HG02970 (cell line): ENCODE results near the gene ERG.

ENCODE experiments used
- ATAC-seq: cut with Tn5 transposase; IDR thresholded peaks from one replicate; pipeline ENCODE4 v1.9.1; 2021; ENCODE audit warnings: mild to moderate bottlenecking, moderate library complexity, moderate number of reproducible peaks; ENCODE audit not compliant: unreplicated experiment, low FRiP score

ERG gene

DNA sequence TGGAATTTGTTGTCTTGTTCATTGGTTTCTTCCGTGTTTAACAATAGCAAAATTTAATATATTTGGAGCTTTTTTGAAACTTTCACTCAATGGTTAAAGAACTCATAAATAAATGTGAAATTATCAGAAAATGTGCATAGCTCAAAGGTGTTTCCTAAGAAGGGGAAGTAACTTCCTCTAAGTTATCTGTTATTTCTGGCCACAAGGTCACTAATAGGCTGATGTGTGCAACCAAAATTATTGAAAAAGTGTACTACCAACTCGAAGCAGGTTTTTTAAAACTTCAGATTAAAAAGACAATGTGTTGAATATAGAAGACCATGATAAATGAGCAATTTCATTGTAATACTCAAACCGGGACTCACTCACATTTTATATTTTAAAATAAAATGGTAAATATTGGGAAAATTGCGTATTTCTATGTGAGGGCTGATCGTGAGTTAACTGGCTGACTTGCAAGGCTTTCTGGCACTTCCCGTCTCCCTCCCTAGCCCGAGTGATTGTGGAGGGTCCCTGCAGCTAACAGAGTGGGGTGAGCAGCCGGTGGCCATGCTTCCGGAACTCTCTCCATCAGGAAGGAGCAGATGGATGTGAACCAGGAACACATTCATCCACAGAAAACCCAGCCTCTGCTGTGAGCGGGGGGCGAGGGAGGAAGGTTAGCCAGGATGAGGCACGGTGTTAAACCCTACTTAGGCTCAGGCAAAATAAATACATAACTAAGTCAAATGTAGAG, 96.9 kb downstream of the ERG start:
- ATAC-seq: no peak

DNA sequence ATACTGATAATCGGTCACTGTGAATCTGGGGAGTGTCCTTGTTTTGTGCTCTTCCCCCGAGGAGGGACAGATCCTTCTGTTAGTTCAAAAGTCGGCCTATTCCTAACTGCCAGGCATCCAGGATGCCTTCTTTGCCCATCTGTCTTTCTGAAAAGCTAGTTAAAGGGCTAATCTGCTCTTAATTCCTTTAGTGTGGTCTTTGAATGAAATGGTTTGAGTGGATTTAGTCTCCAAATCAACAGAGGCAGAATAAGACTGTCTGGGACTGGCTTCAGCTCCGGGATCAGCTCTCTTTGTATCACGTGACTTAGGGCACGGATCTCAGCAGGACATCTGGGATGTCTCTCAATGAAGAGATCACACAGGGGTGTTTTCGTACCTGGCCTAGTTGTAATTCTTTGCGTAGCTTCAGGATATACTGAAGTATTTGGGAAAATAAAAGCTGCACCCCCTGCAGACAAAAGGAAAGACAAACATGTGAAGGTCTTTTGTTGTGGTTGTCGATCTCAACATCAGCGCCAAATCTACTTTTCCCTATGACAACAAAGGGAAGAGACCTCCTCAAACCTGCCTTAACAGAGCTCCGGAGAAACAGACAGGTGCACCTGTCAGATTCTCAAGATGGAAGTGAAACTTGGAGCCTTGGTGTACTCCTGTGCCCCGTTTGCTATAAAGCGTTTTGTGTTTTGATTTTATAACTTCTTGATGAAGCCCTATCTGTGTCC, 97.9 kb downstream of the ERG start:
- no peak for ATAC-seq

DNA sequence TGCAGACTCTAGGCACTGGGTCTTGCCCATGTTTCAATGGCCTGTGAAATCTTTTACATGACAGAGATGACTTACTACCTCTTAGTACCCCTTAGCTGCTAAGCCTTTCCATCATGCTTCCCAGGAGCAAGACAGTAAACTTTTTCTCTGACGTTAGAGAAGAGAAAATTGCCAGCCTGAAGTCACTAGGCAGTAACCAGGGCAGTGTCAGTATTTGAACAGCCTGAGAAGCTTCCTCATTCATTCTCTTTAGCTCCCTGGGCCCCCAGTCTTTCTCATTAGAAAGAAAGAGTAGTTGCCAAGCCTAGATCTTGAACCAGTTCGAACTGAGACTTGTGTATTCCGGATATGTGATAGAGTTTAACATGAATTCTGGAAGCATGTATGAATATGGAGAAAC, 99.2 kb downstream of the ERG start:
- ATAC-seq: no peak

DNA sequence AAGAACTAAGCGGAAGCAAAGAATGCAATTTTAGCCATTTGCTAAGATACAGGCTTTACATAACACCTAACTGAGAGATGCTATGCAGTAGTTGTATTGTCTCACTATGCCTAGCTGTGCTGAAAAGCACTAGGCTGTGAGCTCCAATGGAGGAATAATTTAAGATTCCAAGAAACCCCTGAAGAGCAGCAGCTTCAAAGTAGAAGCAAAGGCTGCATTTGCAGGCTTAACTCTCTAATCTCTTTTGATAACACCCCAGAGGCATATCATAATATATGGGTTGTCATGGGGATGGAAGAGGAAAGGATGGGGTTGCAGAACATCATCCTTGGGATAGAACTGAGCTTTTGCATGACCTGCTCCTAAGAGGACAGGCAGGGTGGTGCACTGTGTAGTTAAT, 102.0 kb downstream of the ERG start:
- ATAC-seq: no peak

DNA sequence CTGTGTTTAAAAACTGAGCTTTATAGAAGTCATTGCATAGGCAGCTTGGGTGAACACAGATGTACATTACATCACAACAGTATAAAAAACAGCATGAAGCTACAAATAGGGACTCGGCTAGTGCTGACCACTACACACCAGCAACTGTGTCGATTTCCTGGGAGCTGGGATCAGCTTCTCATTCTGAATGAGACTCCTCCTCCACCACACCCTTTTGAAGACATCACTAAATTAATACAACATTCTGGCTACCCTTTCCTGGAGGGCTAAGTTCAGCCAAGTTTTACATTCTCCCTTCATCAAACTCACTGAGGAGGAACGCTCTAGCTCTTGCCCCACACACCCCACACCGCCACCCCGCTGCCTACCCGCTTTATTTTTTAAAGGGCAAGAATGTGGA, 102.7 kb downstream of the ERG start:
- ATAC-seq: no peak

DNA sequence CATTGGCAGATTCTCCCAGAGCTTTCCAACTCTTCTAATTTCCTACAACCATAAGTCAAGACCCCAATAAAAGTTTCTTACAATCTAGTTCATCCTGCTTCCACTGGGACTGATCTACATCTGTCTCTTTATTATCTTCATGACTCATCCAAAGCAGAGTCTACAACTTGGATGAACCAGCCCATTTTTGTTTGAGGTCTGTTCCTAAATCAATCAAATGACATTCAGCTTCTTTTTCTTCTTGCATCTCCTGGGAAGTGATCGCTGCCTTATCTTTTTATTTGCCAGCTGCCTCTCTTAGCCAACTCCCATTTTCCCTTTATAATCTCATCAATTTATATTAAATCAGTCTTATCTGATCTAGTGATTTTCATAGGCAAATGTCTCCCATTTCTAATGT, 105.6 kb downstream of the ERG start:
- ATAC-seq: no peak

DNA sequence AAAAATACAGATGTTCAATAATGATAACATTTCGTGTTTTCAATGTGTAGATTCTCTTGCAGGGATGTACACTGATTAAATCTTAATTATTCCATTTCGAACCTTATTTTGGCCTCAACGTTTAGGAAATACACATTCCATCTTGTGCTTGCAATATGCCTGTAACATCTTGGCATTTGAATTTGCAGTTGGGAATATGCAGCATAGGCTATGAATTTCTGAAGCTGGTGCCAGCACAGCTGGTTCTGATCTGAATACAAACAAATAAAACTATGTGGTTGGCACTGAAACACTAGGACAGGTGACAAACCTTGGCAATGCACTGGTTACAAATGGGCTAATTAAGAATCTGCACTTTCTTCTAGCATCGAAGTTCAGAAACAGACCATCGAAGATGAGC, 108.4 kb downstream of the ERG start:
- no peak for ATAC-seq

DNA sequence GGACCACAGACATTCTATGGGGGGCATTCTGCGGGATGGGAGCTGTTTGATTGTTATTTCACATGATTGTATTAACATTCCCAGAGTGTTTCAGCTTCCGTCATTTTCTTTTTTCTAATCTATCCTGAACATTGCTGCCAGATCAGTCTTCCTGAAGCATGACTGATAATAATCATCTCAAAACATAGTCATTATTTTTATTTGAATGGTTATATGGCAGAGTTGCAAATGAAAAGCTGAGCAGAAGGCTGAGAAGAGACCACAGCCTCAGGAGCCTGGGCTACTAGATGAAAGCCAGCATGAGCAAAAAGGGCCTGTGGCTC, 109.0 kb downstream of the ERG start:
- no peak for ATAC-seq

DNA sequence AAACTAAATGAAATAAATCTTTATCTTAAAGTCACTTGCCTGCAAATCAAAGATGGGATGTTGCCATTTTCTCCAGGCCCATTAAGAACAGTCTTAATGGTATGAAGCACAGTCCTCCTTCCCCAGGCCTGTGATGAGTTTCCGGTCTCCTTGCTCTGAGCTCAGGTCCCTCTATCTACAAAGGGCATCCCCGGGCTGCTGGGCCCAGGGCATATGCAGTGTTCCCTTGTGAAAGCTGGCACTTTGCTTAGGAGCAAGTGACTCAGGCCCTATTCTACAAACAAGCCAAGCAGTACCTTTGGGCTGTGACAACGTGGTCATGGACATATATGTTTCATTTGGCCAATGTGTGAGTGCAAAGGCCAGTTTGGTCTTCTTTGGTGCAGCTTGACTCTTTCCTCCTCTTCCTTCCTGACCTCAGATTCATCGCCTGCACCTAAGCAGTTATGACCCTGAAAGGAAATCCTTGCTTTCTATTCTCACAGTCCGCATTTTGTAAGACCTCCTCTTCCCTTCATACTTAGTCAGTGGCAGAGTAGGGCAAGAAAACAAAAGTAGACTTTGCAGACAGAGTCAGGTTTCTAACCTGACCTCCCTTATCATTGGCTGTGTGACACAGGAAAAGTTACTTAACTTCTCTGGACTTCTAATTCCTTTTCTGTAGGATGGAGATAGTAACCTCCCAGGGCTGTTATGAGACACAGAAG, 109.5 kb downstream of the ERG start:
- ATAC-seq: no peak

DNA sequence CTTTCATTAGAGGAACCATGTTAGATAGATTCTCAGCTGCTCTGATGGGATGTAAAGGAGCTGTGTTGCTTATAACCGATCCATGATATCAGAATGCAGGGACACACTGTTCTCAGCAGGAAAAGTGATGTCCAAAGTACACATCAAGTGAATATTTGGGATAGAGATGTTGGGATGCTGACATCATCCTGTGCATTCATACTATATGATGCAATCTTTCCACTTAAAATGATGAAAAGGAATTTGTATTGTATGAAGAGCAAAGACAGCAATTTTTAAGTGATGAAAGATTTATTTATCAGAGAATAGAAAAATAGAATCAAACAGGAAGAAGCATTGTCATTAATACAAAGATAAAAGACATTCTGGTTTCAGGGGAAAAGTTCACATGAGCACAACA, 110.1 kb downstream of the ERG start:
- no peak for ATAC-seq

DNA sequence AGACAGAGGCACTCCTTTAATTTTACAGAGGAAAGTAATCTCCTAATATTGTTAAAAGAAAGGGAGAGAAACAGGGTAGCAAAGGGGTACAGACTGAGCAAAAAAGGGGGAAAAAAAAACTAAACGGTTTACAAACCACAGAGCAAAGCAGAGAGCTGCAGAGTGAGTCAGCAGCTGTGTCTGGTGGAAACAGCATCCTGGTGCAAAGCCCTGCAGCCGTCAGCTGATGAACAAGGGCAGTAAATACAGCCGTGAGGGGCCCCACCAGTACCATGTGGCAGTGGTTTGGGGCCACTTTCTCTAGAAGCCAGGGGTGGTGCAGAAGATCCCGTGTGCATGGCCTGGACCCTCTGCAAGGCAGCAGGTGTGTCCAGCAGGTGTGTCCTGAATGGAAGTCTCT, 111.3 kb downstream of the ERG start:
- ATAC-seq: no peak

DNA sequence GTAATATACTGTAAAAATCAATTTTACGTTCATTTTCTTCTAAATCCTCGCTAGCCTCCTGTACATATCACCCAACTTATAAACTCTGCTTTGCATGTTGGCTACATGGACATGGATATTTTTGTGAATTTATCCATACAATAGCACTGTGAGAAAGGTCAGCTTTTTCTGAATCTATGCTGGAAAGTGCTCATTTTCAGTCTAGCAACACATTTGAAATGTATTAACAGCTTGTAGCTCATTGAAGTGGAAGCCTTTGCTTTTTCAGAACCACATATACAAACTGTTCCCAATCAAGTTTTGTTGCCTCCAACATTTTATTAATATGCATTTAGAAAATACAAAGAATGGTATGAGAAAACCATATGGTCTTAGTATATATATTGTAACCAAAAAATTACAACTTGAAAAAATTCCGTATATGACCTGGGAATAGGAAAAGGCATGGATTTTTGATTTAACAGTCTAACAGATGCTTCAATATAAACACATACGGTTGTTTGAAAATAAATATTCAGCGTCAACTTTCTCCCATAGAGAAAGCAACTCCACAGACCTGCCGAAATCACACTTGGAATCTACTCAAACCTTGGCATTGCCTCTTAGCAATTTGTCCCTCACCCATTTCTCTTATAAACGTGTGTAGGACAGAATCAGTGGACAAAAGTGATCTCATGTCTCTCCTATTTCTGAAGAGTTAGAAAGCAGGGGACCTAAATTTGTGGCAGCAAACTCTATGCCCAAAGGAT, 112.7 kb downstream of the ERG start:
- ATAC-seq: no peak

DNA sequence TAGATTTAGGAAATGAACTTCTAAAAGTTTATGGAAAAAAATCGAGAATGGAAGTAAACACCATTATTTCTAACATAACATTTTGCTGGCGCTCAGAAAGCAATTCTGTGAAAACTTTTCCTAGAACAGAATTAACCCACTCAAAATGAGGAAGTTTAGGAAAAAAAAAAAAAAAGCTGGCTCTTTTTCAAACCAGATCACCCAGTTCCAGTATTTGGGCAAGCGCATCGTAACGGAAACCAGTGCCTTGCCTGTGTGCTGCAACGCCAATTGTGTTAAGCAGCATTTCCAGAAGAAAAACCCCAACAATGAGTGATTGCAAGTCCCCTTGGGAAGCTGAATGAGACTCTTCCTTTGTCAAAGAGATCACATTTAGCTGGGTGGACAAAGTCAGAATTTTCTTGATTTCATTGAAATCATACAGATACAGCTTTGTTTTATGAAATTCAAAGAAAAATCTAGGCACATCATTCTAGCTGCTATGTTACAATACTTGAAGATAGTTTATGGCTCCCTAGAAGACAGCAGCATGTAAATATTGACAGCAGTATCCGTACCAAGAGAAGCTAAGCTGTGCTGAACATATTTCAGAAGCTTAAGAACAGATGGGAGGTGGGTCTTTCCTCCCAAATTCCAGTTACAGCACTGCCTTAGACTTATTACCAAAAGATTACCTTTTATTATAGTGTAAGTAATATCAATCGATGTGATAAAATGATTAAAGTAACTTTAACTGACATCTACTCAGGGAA, 113.4 kb downstream of the ERG start:
- no peak for ATAC-seq

DNA sequence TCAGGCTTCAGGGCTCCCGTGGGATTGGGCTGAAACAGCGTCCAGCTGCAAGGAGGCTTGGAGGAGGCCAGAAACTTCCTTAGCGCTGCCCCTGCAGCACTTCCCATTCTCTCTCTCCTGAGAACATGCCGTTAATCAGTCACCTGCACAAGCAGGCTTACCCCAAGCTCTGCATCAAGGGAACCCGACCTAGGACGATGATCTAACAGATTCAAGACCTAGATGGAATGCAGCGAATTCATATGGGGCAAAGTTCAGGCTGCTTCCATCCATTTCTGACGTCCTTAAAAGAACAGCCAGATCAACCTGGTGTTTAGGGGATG, 114.1 kb downstream of the ERG start:
- ATAC-seq: no peak

DNA sequence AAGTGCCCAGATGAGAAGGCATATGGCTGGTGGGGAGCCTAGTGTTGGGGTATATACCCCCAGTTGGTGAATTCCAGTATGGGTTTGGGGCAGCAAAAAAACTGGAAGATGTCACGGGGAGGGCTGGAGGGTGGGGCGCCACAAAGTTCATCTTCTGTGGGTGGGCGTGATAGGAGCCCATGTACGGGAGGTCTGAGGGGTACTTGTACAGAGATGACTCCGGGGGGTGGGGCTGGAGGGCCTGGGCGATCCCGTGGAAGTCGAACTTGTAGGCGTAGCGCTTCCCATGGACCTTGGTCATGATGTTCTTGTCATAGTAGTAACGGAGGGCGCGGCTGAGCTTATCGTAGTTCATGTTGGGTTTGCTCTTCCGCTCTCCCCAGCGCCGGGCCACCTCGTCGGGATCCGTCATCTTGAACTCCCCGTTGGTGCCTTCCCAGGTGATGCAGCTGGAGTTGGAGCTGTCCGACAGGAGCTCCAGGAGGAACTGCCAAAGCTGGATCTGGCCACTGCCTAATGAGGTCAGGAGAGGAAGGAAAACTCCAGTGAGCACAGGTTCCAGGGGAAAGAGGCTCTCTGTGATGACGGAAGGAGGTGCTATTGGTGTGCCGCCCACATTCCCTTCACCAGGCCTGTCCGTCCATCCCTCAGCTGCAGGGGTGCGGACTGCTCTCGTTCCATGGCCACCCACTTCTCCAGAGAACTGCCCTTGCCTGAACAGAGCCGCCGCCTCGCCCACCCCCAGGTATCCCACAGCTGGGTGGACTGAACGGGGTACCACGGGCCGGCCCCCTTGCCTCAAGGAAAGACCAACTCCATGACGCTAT, 114.7 kb downstream of the ERG start:
- ATAC-seq: no peak

DNA sequence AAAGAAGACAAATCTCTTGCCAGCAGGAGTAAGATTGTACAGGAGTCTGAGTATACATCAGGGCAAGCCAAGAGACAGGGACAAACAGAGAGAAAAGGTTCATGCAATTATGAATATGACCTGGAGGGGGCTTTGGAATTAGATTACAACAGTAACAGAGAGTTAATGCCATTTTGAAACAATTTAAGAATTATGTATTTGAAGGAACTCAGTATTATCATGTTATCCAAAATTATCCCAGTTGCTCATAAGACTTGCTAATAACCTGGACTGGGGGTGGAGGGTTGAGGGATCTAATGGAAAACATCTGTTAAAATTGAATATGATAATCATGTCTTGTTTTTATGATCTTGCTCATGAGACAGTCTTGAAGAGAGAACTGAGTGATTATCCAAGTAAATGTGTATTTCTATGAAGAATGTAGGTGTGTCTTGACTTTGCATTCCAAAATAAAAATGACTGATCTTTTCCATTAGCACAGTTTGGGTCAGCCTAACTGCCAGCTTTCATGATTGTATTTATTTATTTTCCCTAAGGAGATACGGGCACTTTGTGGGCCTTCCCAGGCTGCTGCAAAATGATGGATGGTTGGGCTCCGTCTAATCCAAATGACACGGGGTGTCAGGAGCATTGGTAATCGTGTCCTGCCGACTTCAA, 117.7 kb downstream of the ERG start:
- ATAC-seq: no peak

DNA sequence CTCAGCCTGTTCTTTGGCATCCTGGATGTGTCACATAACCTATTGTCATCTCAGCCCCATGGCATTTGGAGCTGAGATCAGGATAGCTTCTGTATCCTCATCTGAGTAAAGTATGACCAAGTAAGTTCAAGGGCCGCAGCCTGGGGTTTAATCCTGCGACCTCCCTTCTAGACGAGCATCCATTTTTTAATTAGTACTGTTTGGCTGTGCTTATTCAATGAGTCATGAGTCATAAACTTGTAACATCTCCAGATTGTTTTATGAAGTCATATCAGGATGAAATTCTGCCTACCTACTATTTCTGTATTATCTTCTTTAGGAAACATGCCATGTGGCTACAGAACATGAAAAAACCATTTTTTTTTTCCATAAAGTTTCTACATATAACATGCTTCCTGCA, 119.1 kb downstream of the ERG start:
- no peak for ATAC-seq

DNA sequence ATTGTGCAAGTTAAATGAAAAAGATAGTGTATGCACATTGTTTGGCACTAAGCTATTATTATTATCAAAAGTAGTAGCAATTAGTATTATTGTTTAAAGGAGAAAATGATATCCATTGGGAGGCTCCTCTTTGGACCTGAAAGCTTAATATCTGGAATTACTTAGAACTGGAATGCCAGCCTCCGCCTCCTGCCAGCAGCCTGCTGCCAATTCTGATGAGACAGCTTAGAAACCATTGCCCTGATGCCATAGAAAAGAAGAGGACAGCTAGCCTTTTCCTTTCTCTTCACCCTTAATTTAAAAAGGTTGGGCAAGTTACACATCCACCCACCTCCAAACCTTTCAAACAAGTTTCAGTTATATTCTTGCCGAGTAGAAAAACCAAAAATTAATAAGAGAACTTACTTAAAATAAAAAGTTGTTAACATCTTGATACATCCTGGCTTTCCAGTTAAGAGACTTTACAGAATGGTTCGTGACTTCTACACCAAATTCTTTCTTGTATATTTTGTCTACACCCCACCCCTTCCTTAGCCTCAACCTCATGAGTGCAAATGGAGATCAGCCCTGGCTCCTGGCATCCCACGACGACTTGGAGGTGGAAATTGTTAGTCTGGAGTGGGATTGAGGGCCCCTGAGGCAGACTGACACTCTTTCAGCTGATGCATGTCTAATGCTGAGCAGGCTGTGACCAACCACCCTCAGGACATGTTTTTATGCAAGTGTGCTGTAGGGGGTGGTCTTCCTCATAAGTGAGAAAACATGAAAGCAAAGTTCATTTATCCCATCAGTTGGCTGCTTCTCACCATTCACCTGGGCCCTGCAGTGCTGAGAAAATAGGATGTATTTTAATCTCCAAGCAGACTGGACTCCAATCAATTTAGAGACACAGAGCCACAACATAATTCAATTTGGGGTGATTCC, 120.8 kb downstream of the ERG start:
- ATAC-seq: no peak
